ENCODE results near the gene CC2D2B. TPM values are rescaled to one million over a fixed set of nuclear protein-coding genes. Genes with fewer than 3 reads are reported as not detected.

CC2D2B gene
- total RNA-seq, 1 experiment from 2014 or later = not detected

DNA sequence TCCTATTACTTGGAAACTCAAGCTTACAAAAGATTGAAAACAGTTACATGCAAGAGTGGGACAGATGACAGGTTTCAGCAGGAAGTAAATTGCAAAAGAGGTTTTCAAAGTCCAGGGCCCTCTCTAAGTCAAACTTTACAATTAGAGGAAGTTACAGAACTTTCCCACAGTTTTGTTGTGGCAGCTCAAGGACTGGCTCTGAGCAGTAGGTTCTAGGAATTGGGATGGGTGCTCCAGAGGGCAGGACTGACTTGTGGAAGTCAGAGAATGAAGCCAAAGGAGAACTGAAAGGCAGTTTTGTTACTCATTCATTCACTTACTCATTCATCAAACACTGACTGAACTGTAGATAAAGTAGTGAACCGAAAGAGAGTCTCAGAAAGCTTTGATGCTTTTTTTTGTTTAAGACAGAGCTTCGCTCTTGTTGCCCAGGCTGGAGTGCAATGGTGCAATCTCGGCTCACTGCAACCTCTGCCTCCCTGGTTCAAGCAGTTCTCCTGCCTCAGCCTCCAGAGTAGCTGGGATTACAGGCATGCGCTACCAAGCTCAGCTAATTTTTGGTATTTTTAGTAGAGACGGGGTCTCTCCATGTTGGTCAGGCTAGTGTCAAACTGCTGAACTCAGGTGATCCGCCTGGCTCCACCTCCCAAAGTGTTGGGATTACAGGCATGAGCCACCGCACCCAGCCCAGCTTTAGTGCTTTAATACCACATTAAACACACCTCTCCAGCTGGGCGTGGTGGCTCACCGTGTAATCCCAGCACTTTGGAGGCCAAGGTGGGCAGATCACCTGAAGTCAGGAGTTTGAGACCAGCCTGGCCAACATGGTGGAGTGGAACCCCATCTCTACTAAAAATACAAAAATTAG lies 68.8 kb downstream of the CC2D2B start:
- no peaks in the 10 kb centered on the region for H3K9me3 ChIP-seq (ENCODE audit: insufficient read depth, low read depth)
- no peak overlapping the region for H3K4me2 ChIP-seq
- CTCF ChIA-PET = no interaction called here
- H3K4me1 ChIP-seq (replicated peaks; ENCODE audit: insufficient read depth) = no peaks in the 10 kb centered on the region
- no peak overlapping the region for H3K27ac ChIP-seq
- DNase-seq = no peak
- H4K20me1 ChIP-seq (ENCODE audit: insufficient read depth) = no peaks in the 10 kb centered on the region
- H3K4me3 ChIP-seq = no peak overlapping the region
- no peak overlapping the region for H2AFZ ChIP-seq
- H3K79me2 ChIP-seq (ENCODE audit: low read depth) = no peaks in the 10 kb centered on the region
- no peaks in the 10 kb centered on the region for H3K36me3 ChIP-seq (ENCODE audit: low read depth)
- H3K9me2 ChIP-seq (ENCODE audit: insufficient read depth) = no peaks in the 10 kb centered on the region
- intact Hi-C loops (cut with micrococcal nuclease; ENCODE audit: unreplicated experiment) = no loop called here
- no TSS peak for BruUV-seq (replicated peaks)
- H3K27me3 ChIP-seq (ENCODE audit: insufficient read depth, low read depth) = no peaks in the 10 kb centered on the region
- TF ChIP-seq EZH2 (IDR thresholded peaks at IDR 0.05; ENCODE audit: low read depth) (no peak), CTCF (conservative IDR thresholded peaks at IDR 0.05) (no peak)
- POLR2A ChIA-PET (ENCODE audit: unreplicated experiment) = interaction anchor here (0.6 kb wide), 1 partner anchor 1614 kb away, joined by 5 read pairs; no protein-coding TSS in a partner anchor
- no peaks in the 10 kb centered on the region for H3F3A ChIP-seq (ENCODE audit: insufficient read depth, low read depth)

DNA sequence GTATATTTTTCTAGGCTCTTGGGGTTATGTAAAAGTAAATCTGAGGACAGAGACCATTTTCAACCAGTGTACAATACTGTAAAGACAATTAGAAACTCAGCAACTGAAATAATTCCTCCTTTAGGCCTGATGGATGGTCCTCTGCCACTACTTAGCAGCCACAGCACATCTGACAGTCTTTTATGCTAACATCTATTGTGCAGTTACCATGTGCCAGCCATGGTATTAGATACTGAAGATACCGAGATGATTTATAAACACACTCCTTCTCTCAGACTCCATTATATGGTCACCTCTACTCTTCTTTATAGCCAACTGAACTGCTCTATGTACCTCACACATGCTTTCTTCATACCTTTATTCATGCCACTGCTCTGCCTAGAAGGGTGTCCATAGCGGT lies 74.4 kb downstream of the CC2D2B start:
- H4K20me1 ChIP-seq (ENCODE audit: insufficient read depth) = no peaks in the 10 kb centered on the region
- H3K4me3 ChIP-seq = no peak overlapping the region
- no peaks in the 10 kb centered on the region for H3K36me3 ChIP-seq (ENCODE audit: low read depth)
- no peaks in the 10 kb centered on the region for H3K79me2 ChIP-seq (ENCODE audit: low read depth)
- no peak overlapping the region for H2AFZ ChIP-seq
- H3K27me3 ChIP-seq (ENCODE audit: insufficient read depth, low read depth) = no peaks in the 10 kb centered on the region
- POLR2A ChIA-PET (ENCODE audit: unreplicated experiment) = no interaction called here
- H3K9me3 ChIP-seq (ENCODE audit: insufficient read depth, low read depth) = no peaks in the 10 kb centered on the region
- H3K27ac ChIP-seq = no peak overlapping the region
- intact Hi-C loops (cut with micrococcal nuclease; ENCODE audit: unreplicated experiment) = no loop called here
- BruUV-seq (replicated peaks) = no TSS peak
- no peak for DNase-seq
- no peak for TF ChIP-seq CTCF (conservative IDR thresholded peaks at IDR 0.05)
- TF ChIP-seq EZH2 (IDR thresholded peaks at IDR 0.05; ENCODE audit: low read depth) = no peak
- H3K4me2 ChIP-seq = no peak overlapping the region
- H3F3A ChIP-seq (ENCODE audit: insufficient read depth, low read depth) = no peaks in the 10 kb centered on the region
- no peaks in the 10 kb centered on the region for H3K9me2 ChIP-seq (ENCODE audit: insufficient read depth)
- no peaks in the 10 kb centered on the region for H3K4me1 ChIP-seq (replicated peaks; ENCODE audit: insufficient read depth)
- CTCF ChIA-PET = no interaction called here

GRCh38 chr10:95987685-95988426 lies 80.1 kb downstream of the CC2D2B start:
- Histone ChIP-seq H3K4me3 (no peak overlapping the region), H4K20me1 (ENCODE audit: insufficient read depth) (no peaks in the 10 kb centered on the region), H3K79me2 (ENCODE audit: low read depth) (no peaks in the 10 kb centered on the region), H3F3A (ENCODE audit: insufficient read depth, low read depth) (no peaks in the 10 kb centered on the region), H3K27ac (no peak overlapping the region), H3K9me2 (ENCODE audit: insufficient read depth) (no peaks in the 10 kb centered on the region), H3K27me3 (ENCODE audit: insufficient read depth, low read depth) (no peaks in the 10 kb centered on the region), H3K36me3 (ENCODE audit: low read depth) (no peaks in the 10 kb centered on the region), H3K4me2 (no peak overlapping the region), H3K9me3 (ENCODE audit: insufficient read depth, low read depth) (no peaks in the 10 kb centered on the region), H3K4me1 (replicated peaks; ENCODE audit: insufficient read depth) (no peaks in the 10 kb centered on the region), H2AFZ (no peak overlapping the region)
- POLR2A ChIA-PET (ENCODE audit: unreplicated experiment) = no interaction called here
- DNase-seq = no peak
- intact Hi-C loops (cut with micrococcal nuclease; ENCODE audit: unreplicated experiment) = no loop called here
- BruUV-seq (replicated peaks) = no TSS peak
- CTCF ChIA-PET = no interaction called here
- TF ChIP-seq EZH2 (IDR thresholded peaks at IDR 0.05; ENCODE audit: low read depth) (no peak), CTCF (conservative IDR thresholded peaks at IDR 0.05) (no peak)

Measured in PC-9 (cell line).